ENCODE results near the gene GPC1. TPM values are rescaled to one million over a fixed set of nuclear protein-coding genes. Genes with fewer than 3 reads are reported as not detected.
A peak's percentile ranks its signal among the peaks of the same experiment; 100 is the strongest.

The GPC1 gene
- total and polyA plus RNA-seq, 5 donors: 75.8 to 118 (median 100) TPM

DNA sequence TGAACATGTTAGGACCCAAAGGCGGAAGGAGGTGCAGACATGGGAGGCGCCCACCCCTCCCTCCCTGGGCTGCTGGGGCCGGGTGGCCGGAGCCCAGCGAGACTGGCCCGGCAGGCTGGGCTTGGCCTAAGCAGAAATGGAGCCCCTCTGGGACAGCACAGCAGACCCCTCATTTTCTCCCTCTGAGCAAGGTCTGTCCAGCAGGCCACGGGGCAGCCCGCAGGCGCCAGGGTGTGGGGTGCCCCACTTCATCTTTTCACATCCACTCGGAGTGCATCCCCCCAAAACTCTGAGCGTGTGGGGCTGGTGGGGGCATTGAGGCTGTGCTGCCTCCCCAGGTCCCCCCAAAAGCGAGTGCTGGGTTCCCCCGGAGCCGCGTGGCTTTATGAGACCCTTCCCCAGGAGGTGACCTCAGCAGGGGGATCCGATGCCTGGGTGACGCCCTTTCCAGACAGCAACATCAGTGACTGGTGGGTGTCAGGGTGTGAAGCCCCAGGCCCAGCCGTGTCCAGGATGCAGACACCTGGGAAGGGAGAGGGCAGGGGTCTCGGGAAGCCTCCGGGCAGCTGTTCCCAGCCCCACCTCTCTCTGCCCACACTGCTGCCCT is 36.7 kb upstream of the GPC1 start:
- Histone ChIP-seq H3K4me3 (ENCODE audit: low read length) (no peak overlapping the region), H3K4me1 (ENCODE audit: control insufficient read depth, insufficient read depth, low read length) (no peaks in the 10 kb centered on the region), H3K27ac (ENCODE audit: low read length) (no peak overlapping the region), H3K9me3 (ENCODE audit: control insufficient read depth, low read length) (no peaks in the 10 kb centered on the region), H3K27me3 (ENCODE audit: control insufficient read depth, insufficient read depth) (no peaks in the 10 kb centered on the region)
- 81% methylated on average over 20 of the region's 20 CpGs for WGBS
- ATAC-seq (no peak), DNase-seq (no peak)
- intact Hi-C loops (cut with DNase I): no loop called here

DNA sequence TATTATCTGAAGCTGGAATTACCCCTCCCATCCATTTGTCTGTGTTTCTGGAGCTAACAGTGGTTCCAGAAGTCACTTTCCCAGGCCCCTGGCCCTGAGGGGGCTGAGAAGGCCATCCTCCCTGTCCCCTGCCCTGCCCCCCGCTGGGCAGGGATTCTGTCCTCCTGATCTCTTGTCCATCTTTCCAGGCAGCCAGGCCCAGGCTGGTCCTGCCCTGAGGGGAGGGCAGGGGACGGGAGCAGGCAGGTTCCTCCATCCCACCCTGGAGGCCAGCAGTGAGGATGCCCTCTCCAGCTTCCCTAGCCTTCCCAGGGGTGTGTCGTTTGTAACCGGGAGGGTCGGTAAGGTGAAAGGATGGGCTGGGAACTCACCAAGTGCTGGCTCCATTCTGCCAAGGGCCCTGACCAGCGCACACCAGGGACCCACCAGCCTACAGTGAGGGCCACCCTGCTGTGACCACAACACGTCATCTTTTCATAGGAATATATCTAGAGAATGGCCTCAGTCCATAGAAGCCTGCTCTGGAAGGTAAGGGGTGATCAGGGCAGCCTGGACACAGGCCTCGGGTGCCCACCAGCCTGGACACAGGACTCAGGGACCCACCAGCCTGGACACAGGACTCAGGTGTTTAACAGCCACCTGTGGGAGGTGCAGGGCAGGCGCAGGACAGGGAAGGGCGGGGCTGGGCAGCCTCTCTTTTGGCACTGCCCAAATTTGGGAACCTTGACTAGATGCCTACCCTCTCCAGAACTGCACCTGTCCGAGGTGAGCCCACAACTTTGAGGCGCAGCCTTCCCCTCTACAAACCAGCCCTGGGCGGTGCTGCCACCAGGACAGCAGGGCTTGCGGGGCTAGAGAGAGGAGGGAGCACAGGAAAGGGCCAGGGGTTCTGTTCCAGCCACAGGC is 35.8 kb upstream of the GPC1 start:
- Histone ChIP-seq H3K4me1 (ENCODE audit: control insufficient read depth, insufficient read depth, low read length) (no peaks in the 10 kb centered on the region), H3K4me3 (ENCODE audit: low read length) (no peak overlapping the region), H3K9me3 (ENCODE audit: control insufficient read depth, low read length) (no peaks in the 10 kb centered on the region), H3K27ac (ENCODE audit: low read length) (no peak overlapping the region), H3K27me3 (ENCODE audit: control insufficient read depth, insufficient read depth) (no peaks in the 10 kb centered on the region)
- no peak for DNase-seq
- no peak for ATAC-seq
- WGBS: 87% methylated on average over 14 of the region's 14 CpGs
- intact Hi-C loops (cut with DNase I): no loop called here

DNA sequence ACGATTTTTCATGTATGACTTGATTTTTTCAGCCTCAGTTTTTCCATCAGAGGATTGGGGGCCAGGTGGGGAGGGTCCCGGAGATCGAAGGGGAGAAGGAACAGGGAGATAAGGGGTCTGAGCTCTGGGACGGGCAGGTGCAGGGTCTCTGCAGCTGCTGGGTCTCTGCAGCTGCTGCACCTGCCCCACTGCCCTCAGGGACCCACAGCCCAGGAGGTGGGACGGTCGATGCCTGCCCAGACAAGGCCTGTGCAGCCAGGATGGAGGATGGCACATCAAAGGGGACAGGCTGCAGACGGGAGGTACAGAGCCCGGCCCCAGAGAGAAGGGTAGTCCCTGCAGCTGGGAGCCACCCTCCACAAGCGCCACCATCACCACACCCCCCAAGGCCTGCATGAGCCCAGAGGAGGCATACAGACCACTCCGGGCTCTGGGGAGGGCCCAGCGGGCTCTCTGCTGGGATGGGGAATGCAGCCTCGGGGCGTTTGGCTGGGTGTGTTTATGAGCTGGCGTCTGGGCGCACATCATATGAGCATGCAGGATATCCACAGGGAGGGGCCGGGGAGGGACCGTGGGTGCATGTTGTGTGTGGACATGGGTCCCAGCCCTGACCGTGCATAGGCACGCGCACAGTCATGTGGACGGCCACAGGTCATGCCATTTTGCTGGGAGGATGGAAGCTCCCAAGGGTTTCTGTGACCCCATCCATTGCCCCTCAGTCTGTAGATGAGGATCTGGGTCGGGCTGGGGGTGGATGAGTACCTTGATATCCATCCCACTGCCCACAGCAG is 34.9 kb upstream of the GPC1 start:
- DNase-seq (peak in 1 of 3 donors; percentile 42), ATAC-seq (no peak)
- WGBS: 86% methylated on average over 22 of the region's 22 CpGs
- Histone ChIP-seq H3K4me3 (ENCODE audit: low read length) (no peak overlapping the region), H3K27ac (ENCODE audit: low read length) (no peak overlapping the region), H3K4me1 (ENCODE audit: control insufficient read depth, insufficient read depth, low read length) (no peaks in the 10 kb centered on the region), H3K27me3 (ENCODE audit: control insufficient read depth, insufficient read depth) (no peaks in the 10 kb centered on the region), H3K9me3 (ENCODE audit: control insufficient read depth, low read length) (no peaks in the 10 kb centered on the region)
- intact Hi-C loops (cut with DNase I): no loop called here

DNA sequence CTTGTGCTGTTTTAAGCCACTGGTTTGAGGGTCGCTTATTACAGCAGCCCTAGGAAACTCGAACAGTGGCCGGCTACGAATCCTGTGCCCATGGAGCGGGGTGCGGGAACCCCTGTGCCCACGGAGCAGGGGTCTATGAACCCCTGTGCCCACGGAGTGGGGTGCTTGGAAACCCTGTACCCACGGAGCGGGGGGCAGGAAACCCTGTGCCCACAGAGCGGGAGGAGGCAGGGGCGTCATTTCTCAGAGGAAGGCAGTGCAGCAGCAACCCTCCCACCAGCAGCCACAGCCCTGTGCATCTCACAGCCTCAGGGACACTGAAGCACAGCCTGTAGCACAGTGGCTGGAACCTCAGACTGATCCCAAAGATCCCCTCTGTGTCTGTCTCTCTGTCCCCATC is 34.2 kb upstream of the GPC1 start:
- H3K4me1 ChIP-seq (ENCODE audit: control insufficient read depth, insufficient read depth, low read length): no peaks in the 10 kb centered on the region
- no peak overlapping the region for H3K4me3 ChIP-seq (ENCODE audit: low read length)
- peak in 1 of 3 donors; percentile 29 for DNase-seq
- ATAC-seq: no peak
- no peaks in the 10 kb centered on the region for H3K27me3 ChIP-seq (ENCODE audit: control insufficient read depth, insufficient read depth)
- no peak overlapping the region for H3K27ac ChIP-seq (ENCODE audit: low read length)
- WGBS: 83% methylated on average over 12 of the region's 12 CpGs
- intact Hi-C loops (cut with DNase I): no loop called here
- H3K9me3 ChIP-seq (ENCODE audit: control insufficient read depth, low read length): no peaks in the 10 kb centered on the region

DNA sequence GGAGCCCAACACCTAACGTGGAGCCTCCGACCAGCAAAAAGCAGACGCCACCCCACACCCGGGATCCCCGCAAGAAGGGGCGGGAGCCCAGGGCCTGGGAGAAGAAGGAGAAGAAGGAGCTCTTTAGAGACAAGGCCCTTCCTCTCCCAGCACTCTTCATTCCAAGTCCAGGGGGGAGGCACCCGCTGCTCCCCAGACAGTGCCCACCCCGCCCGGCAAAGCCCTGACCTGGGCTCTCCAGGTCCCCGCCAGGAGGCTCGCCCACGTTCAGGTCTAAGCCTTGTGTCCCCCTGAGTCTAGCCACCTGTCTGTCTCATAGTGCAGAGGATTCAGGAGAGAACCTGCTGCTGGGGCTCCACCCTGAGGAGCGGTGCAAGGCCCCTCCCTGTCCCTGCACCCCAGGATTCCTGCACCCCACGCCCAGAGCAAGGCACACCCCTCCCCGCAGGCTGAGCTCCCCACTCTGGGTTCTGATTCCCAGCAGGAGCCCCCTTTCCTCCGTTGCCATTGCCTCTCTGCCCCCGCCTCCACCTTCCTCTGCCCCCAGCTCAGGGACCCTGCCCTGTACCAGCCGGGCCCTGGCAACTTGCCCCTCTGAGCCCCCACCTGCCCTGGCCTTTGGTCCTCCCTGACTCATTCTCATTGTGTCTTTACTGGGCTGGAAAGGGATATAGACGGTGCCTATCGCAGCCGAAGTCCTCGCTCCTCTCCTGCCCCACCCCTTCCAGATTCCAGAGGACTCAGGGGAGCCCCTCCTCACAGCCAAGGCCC is 33.5 kb upstream of the GPC1 start:
- no peak for ATAC-seq
- peak in 1 of 3 donors; percentile 36 for DNase-seq
- Histone ChIP-seq H3K27ac (ENCODE audit: low read length) (no peak overlapping the region), H3K9me3 (ENCODE audit: control insufficient read depth, low read length) (no peaks in the 10 kb centered on the region), H3K4me1 (ENCODE audit: control insufficient read depth, insufficient read depth, low read length) (no peaks in the 10 kb centered on the region), H3K4me3 (ENCODE audit: low read length) (no peak overlapping the region), H3K27me3 (ENCODE audit: control insufficient read depth, insufficient read depth) (no peaks in the 10 kb centered on the region)
- intact Hi-C loops (cut with DNase I): no loop called here
- 79% methylated on average over 22 of the region's 22 CpGs for WGBS

DNA sequence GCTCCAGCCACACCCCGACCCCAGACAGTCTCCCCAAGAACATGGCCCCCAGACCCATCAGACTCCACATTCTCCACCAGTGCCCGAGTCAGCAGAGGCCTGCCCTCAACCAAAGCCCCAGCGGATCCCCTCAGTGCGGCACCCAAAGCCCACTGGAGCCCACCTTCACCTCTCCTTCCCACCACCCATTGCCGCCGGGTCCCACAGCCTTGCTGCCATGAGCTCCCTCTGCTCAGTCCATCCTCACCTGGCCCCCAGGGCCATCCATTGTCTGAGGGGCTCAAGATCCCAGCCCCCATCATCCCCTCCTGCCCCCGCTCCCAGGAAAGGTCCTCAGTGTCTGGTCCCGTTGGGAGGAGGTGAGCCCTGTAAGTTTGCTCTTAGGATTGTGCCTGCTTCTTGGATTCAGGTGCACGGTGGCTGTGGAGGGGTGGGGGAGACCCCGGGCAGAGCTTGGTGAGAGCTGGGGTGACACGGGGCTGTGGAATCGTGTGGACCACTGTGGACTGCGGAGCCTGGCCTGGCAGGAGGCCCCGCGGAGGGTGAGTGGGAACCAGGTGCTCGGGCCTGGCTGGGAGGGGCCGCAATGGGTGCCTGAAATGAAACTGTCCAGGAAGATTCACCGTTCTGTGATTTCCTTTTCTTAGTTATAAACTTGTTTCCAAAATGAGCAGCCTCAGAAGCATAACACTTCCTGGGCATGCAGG is 32.7 kb upstream of the GPC1 start:
- no peaks in the 10 kb centered on the region for H3K4me1 ChIP-seq (ENCODE audit: control insufficient read depth, insufficient read depth, low read length)
- H3K27me3 ChIP-seq (ENCODE audit: control insufficient read depth, insufficient read depth): no peaks in the 10 kb centered on the region
- intact Hi-C loops (cut with DNase I): no loop called here
- DNase-seq (peak in 1 of 3 donors; percentile 27), ATAC-seq (no peak)
- H3K4me3 ChIP-seq (ENCODE audit: low read length): no peak overlapping the region
- no peak overlapping the region for H3K27ac ChIP-seq (ENCODE audit: low read length)
- H3K9me3 ChIP-seq (ENCODE audit: control insufficient read depth, low read length): no peaks in the 10 kb centered on the region
- WGBS: 86% methylated on average over 18 of the region's 18 CpGs

DNA sequence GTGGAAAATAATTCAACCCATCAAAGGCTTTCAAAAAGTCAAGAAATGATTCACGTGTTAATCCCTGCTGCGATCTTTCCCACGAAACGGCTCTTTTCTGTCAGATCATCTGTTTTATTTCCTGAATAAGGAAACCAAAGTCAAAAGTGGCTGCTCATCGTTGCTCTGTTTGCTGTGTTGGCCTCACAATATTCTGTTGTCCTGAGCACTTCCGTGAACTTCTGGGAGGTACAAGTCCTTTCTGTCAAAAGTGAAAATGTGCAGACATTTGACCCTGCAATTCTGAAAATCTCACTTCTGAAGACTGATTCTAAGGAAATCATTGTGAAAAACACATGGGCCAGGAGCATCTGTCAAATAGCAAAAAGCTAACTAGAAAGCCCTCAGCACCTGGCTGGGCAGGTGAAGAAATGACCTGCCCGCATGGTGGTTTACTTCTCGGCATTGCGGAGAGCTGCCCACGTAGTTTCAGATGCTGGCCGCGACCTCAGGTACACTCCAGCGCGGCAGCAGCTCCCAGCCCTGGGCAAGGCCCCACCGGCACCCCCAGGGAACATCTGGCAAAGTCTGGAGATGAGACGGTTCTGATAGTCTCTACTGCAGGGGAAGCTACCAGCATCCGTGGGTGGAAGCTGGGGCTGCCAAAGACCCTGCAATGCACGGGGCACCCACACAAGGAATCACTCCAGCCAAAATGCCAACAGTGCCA is 31.9 kb upstream of the GPC1 start:
- no peaks in the 10 kb centered on the region for H3K9me3 ChIP-seq (ENCODE audit: control insufficient read depth, low read length)
- intact Hi-C loops (cut with DNase I): no loop called here
- DNase-seq (peak in 1 of 3 donors; percentile 35), ATAC-seq (no peak)
- no peaks in the 10 kb centered on the region for H3K4me1 ChIP-seq (ENCODE audit: control insufficient read depth, insufficient read depth, low read length)
- 73% methylated on average over 18 of the region's 18 CpGs for WGBS
- H3K27me3 ChIP-seq (ENCODE audit: control insufficient read depth, insufficient read depth): no peaks in the 10 kb centered on the region
- no peak overlapping the region for H3K27ac ChIP-seq (ENCODE audit: low read length)
- no peak overlapping the region for H3K4me3 ChIP-seq (ENCODE audit: low read length)

DNA sequence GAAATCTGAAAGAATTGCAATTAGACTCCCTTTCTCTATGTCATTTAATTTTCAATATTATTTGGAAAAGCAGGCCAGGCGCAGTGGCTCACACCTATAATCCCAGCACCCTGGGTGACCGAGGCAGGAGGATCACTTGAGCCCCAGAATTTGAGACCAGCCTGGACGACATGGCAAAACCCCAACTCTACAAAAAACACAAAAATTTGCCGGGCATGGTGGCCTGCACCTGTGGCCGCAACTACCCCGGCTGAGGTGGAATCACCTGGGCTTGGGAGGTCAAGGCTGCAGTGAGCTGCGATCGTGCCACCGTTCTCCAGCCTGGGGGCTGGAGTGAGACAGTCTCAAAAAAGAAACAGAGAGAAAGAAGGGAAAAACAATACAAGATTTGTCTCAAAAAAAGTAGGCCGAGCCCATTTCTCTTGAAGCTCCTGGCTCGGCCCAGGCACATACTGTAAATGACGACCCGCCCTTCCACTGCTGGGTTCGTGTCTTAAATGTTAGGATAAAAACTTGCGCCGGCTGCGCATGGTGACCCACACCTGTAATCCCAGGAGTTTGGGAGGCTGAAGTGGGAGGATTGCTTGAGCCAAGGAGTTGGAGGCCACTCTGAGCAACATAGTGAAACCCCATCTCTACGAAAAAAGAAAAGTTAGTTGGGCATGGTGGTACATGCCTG is 31.1 kb upstream of the GPC1 start:
- ATAC-seq (no peak), DNase-seq (peak in 1 of 3 donors; percentile 26)
- WGBS: 93% methylated on average over 18 of the region's 18 CpGs

DNA sequence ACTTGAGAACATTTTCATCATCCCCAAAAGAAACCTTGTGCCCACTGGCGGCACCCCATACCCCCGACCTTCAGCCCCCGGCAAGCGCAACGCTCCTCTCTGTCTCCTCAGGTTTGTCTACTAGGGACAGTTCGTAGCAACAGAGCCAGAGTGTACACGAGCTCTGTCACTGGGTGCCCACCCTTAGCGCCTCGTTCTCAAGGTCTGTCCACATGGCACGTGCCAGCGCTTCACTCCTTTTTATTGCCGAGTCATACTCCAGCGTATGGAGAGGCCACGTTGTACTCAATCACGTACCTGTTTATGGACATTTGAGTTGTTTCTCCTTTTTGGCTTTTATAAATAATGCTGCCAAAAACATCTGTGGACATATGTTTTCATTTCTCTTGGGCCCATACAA is 30.3 kb upstream of the GPC1 start:
- 93% methylated on average over 15 of the region's 15 CpGs for WGBS
- DNase-seq: no peak
- no peaks in the 10 kb centered on the region for H3K27me3 ChIP-seq (ENCODE audit: control insufficient read depth, insufficient read depth)

More for the DNA sequence above, 31.1 kb upstream of the GPC1 start:
- Histone ChIP-seq H3K27ac (ENCODE audit: low read length) (no peak overlapping the region), H3K27me3 (ENCODE audit: control insufficient read depth, insufficient read depth) (no peaks in the 10 kb centered on the region), H3K4me3 (ENCODE audit: low read length) (no peak overlapping the region), H3K4me1 (ENCODE audit: control insufficient read depth, insufficient read depth, low read length) (no peaks in the 10 kb centered on the region), H3K9me3 (ENCODE audit: control insufficient read depth, low read length) (no peaks in the 10 kb centered on the region)
- intact Hi-C loops (cut with DNase I): no loop called here

More for the DNA sequence above, 30.3 kb upstream of the GPC1 start:
- Histone ChIP-seq H3K9me3 (ENCODE audit: control insufficient read depth, low read length) (no peaks in the 10 kb centered on the region), H3K4me1 (ENCODE audit: control insufficient read depth, insufficient read depth, low read length) (no peaks in the 10 kb centered on the region), H3K27ac (ENCODE audit: low read length) (no peak overlapping the region), H3K4me3 (ENCODE audit: low read length) (no peak overlapping the region)
- ATAC-seq: no peak
- intact Hi-C loops (cut with DNase I): no loop called here

Measured in right cardiac atrium (tissue), 5 donors.